ENCODE results near the gene MT1H. TPM values are rescaled to one million over a fixed set of nuclear protein-coding genes. Genes with fewer than 3 reads are reported as not detected.

MT1H gene
- total RNA-seq, 4 donors from 2014 or later = 5.8 to 2,098 (median 30.1) TPM; not detected in 1

DNA sequence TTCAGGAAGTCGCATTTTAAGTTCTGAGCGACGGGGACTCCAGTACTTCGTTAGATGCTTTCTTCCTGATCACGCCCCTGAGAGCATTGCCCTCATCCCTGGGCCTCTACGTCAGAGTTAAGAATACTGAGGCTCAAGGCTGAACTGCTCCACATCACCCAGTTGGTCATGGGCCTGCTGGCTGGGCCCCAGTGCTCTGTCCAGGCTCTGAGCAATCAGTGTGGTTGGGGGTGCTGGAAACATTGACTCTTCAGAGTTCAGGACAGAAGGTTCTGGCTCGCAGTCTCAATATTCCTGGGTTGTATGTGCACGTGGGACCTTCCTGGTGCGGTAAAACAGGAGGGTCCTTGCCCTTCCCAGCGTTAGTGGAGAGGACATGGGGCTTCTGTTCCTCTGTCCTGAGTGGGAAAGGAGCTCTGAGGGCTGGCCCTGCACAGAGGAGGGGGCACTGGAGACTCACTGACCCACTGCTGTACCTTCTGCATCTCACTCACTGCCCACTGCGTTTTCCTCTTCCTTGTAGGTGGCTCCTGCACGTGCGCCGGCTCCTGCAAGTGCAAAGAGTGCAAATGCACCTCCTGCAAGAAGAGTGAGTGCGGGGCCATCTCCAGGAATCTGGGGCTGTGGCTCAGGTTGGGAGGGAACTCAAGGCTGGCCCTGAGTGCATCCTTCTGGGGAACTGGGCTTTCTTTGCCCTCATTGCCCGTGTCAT lies 43.5 kb upstream of the MT1H start:
- Histone ChIP-seq H3K4me3 (peak overlapping the region; percentile 35 to 71 (median 52)), H3K27ac (peak overlapping the region; percentile 63 to 94 (median 75)), H3K4me1 (peaks cover 0 to 8% (median 0%) of the 10 kb centered on the region in 4 donors), H3K27me3 (no peaks in the 10 kb centered on the region), H3K36me3 (peaks cover 0 to 4% (median 0%) of the 10 kb centered on the region in 3 donors), H3K9me3 (no peaks in the 10 kb centered on the region)
- no peak for TF ChIP-seq POLR2A (IDR thresholded peaks at IDR 0.05)
- TF ChIP-seq, protein P1, sequence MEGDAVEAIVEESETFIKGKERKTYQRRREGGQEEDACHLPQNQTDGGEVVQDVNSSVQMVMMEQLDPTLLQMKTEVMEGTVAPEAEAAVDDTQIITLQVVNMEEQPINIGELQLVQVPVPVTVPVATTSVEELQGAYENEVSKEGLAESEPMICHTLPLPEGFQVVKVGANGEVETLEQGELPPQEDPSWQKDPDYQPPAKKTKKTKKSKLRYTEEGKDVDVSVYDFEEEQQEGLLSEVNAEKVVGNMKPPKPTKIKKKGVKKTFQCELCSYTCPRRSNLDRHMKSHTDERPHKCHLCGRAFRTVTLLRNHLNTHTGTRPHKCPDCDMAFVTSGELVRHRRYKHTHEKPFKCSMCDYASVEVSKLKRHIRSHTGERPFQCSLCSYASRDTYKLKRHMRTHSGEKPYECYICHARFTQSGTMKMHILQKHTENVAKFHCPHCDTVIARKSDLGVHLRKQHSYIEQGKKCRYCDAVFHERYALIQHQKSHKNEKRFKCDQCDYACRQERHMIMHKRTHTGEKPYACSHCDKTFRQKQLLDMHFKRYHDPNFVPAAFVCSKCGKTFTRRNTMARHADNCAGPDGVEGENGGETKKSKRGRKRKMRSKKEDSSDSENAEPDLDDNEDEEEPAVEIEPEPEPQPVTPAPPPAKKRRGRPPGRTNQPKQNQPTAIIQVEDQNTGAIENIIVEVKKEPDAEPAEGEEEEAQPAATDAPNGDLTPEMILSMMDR (IDR thresholded peaks at IDR 0.05) = no peak
- DNase-seq = peak in 1 of 3 donors; percentile 66

DNA sequence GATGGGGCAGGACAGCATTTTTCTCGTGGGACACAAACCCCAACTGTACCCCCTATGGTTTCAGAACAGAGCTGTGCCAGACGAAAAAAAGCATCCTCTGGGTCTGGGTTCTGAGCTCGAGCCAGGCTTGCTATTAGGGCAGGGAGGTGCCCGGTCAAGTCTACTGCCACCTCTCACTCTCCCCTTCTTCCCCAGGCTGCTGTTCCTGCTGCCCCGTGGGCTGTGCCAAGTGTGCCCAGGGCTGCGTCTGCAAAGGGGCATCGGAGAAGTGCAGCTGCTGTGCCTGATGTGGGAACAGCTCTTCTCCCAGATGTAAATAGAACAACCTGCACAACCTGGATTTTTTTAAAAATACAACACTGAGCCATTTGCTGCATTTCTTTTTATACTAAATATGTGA lies 42.9 kb upstream of the MT1H start:
- TF ChIP-seq POLR2A (IDR thresholded peaks at IDR 0.05) = no peak
- TF ChIP-seq, protein P1 (IDR thresholded peaks at IDR 0.05) = no peak
- Histone ChIP-seq H3K9me3 (no peaks in the 10 kb centered on the region), H3K27me3 (no peaks in the 10 kb centered on the region), H3K36me3 (peaks cover 0 to 4% (median 0%) of the 10 kb centered on the region in 3 donors), H3K4me1 (peaks cover 0 to 8% (median 0%) of the 10 kb centered on the region in 4 donors), H3K27ac (peak overlapping the region in 3 of 4 donors; percentile 63 to 94 (median 85)), H3K4me3 (peak overlapping the region in 2 of 4 donors; percentile 66 to 71)
- no peak for DNase-seq

DNA sequence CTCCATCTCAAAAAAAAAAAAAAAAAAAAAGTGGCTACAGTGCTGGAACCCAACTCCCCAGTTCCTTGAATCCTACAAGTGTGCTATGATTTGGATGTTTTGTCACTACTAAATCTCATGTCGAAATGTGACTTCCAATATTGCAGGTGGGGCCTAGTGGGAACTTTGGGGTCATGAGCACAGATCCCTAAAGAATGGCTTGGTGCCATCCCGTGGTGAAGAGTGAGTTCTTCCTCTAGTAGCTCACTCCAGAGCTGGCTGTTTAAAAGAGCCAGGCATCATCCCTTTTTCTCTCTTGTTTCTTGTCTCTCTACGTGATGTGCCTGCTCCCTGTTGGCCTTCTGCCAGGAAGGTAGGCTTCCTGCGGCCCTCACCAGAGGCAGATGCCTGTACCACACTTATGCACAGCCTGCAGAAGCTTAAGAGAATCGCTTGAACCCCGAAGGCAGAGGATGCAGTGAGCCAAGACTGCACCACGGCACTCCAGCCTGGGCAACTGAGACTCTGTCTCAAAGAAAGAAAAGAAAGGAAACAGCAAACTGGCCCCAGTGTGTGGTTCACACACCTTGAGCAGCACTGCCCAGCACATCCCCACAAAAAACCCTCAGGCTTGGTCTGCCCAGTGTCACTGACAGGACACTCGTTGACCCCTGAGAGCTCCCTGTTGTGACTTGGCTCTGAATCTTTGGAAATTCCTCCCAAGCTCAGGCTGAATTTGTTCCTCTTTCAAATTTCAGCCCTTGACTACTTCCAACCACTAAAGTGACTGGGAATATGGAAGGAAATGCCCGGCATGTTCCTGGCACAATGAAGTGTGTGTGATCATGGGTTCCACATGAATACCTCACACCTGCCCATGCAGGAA lies 40.9 kb upstream of the MT1H start:
- DNase-seq = no peak
- Histone ChIP-seq H3K9me3 (no peaks in the 10 kb centered on the region), H3K36me3 (peaks cover 0 to 4% (median 0%) of the 10 kb centered on the region in 3 donors), H3K4me3 (no peak overlapping the region), H3K27ac (no peak overlapping the region), H3K27me3 (no peaks in the 10 kb centered on the region), H3K4me1 (peaks cover 0 to 8% (median 4%) of the 10 kb centered on the region in 4 donors)
- no peak for TF ChIP-seq POLR2A (IDR thresholded peaks at IDR 0.05)
- TF ChIP-seq, protein P1 (IDR thresholded peaks at IDR 0.05) = no peak

DNA sequence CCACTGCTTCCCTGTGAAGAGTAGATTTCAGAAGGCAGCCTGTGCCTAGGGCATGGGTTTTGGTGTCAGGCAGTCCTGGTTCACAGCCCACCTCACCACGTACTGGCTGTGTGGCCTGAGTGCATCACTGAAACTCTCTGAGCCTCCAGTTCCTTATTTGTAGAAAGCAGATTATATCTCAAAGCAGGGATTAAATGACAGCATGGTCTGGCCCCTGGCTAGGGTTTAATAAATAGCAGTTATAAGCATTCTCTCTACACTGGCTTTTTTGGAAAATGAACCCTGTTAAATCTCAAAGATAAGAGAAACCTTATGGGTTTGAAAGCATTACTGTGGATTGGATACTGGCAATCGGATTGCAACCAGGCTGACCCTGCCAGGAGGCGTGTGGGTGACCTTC lies 40.1 kb upstream of the MT1H start:
- H3K27me3 ChIP-seq = peaks cover 0 to under 1% of the 10 kb centered on the region in 2 donors
- TF ChIP-seq POLR2A (IDR thresholded peaks at IDR 0.05) = no peak
- TF ChIP-seq, protein P1 (IDR thresholded peaks at IDR 0.05) = no peak
- no peak overlapping the region for H3K4me3 ChIP-seq
- no peak overlapping the region for H3K27ac ChIP-seq
- peaks cover 0 to 4% (median 0%) of the 10 kb centered on the region in 3 donors for H3K36me3 ChIP-seq
- H3K4me1 ChIP-seq = peaks cover 0 to 8% (median 4%) of the 10 kb centered on the region in 4 donors
- no peak for DNase-seq
- H3K9me3 ChIP-seq = no peaks in the 10 kb centered on the region

- Histone ChIP-seq H3K4me3 (no peak overlapping the region), H3K27me3 (peaks cover 0 to 6% of the 10 kb centered on the region in 2 donors), H3K4me1 (peaks cover 0 to 11% (median 3%) of the 10 kb centered on the region in 4 donors), H3K27ac (no peak overlapping the region), H3K36me3 (peaks cover 0 to 4% (median 0%) of the 10 kb centered on the region in 3 donors), H3K9me3 (no peaks in the 10 kb centered on the region)
- DNase-seq = no peak
- TF ChIP-seq POLR2A (IDR thresholded peaks at IDR 0.05) = no peak
- TF ChIP-seq, protein P1 (IDR thresholded peaks at IDR 0.05) = no peak
Measured at GRCh38 chr16:56630134-56630533, 39.5 kb upstream of the MT1H start.

Data from Peyer's patch (tissue), 4 donors.